A549 treated with DMSO at 1 μM for 4 hours (cell line): Measurements from ENCODE around the gene JKAMP. TPM values are rescaled to one million over a fixed set of nuclear protein-coding genes. Genes with fewer than 3 reads are reported as not detected.

ENCODE experiments used
- total RNA-seq: library from RNA; stranded (reverse); fragments of 200-300 nt; extraction: Qiagen RNA extraction; gene quantifications from 5 replicates; pipeline ENCODE4 v1.2.3, GENCODE V29; 2022; ENCODE audit warnings: low read depth

Gene JKAMP, protein sequence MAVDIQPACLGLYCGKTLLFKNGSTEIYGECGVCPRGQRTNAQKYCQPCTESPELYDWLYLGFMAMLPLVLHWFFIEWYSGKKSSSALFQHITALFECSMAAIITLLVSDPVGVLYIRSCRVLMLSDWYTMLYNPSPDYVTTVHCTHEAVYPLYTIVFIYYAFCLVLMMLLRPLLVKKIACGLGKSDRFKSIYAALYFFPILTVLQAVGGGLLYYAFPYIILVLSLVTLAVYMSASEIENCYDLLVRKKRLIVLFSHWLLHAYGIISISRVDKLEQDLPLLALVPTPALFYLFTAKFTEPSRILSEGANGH
- total RNA-seq = 78.8 to 99.2 TPM (median 86.4 TPM) in 5 replicates

GRCh38 chr14:59483819-59484638 is at the start of gene JKAMP, which contains the start of gene L3HYPDH:
JKAMP (plus strand) TSS chr14:59484517; CDS start chr14:59484590, 73 bp downstream.
L3HYPDH (minus strand) TSS chr14:59484408; CDS start chr14:59484316, 92 bp downstream.

DNA sequence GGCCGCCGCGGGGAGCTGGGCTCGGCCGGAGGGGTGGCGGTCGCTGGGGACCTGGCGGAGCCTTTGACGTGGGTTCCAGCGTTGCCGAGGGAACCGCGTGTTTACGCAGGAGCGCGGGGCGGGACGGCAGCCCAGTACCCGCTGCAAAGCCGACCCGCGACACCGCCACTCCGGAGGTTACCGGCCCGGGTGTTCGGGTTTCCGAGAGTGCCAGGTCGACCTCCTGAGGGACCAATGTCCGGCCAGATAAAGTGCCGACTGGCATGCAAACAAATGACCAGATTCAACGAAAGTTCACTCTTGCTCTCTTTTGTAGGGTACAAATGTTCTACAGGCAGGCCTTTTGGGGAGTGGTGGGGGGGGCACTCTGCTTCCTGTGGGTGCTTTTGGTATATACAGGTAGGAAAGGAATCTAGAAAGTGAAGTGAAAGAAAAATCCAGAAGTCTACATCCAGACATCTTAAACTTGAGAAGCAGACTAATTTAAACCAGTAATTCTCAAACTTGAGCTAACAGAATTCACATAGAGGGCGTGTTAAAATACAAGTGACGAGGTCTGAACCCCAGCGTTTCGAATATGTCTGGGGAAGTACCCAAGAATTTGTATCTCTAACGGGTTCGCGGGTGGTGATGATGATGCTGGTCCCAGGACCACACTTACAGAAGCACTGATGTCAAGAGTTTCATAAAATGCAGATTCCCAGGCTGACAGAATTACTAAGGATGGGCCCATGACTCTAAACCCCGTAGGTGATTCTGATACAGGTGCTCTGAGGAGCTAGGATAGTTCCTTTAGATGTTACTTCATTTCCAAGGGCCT is 18.8 kb upstream of the JKAMP start, which contains the start of gene GPR135:
TSS of gene GPR135 (minus strand) at position 65 of the 820 bp plus-strand sequence. CDS start 154 bp downstream, outside the sequence.

Other genes starting within 250 kb of the JKAMP start
- 0.80 to 1.5 TPM (median 1.4 TPM) in 5 replicates for gene GPR135, start 19.1 kb upstream of the JKAMP start, total RNA-seq
- gene L3HYPDH, start 109 bp upstream of the JKAMP start, total RNA-seq = 38.5 to 50.7 TPM (median 50.0 TPM) in 5 replicates
- not detected in 5 replicates for gene CCDC175, start 92.3 kb downstream of the JKAMP start, total RNA-seq